ENCODE results near the gene UGT8. TPM values are rescaled to one million over a fixed set of nuclear protein-coding genes. Genes with fewer than 3 reads are reported as not detected.
A peak's percentile ranks its signal among the peaks of the same experiment; 100 is the strongest.

UGT8 gene
- total RNA-seq, 1 experiment from 2014 or later, result not detected

DNA sequence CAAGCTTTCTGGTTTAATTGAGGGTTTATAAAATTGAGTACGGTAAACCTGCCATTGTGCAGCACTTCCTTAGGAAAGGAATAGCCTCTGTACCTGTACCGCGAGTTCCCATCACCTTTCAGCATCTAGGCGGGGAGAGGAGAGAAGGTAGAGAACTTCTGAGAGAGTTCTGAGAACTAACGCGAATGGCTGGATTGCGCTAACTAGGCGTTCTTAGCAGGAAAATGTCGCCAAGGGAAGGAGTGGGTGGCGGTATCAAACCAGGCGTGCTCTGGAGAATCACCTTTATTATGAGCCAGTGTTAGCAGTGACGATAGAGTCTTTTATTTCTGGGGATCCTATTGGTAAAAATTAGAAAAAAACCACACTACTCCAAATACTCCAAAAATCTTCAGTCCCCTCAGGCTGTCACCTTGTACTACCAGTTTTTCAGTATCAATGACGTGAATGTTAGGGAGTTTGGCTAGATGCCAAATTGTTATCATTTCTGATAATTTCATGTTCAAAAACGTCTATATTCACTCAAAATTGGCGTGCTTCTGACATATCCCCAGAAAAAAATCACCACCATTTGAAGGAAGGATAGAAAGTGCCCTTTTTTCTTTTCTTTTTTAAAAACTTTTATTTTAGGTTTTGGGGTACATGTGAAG, 1.4 kb downstream of the UGT8 start:
- Histone ChIP-seq H3K36me3 (ENCODE audit: insufficient read depth, low read length) (no peaks in the 10 kb centered on the region), H3K27me3 (ENCODE audit: low read length) (no peaks in the 10 kb centered on the region), H3K9me2 (replicated peaks; ENCODE audit: insufficient read depth, low read length) (no peaks in the 10 kb centered on the region), H2AFZ (ENCODE audit: low read length) (no peak overlapping the region), H3K9ac (ENCODE audit: low read length) (no peak overlapping the region), H3K79me2 (ENCODE audit: low read length) (no peaks in the 10 kb centered on the region), H3K9me3 (ENCODE audit: low read length) (no peaks in the 10 kb centered on the region), H3K27ac (ENCODE audit: low read length) (no peak overlapping the region), H3K4me2 (ENCODE audit: low read depth, low read length, poor library complexity, severe bottlenecking) (peak overlapping the region; percentile 25), H3K4me1 (ENCODE audit: low read length) (peaks cover 23% of the 10 kb centered on the region), H3K4me3 (ENCODE audit: low read length) (no peak overlapping the region), H4K20me1 (ENCODE audit: insufficient read depth, low read depth, low read length) (no peaks in the 10 kb centered on the region)
- DNase-seq, result no peak

GRCh38 chr4:114600672-114601071, 2.1 kb downstream of the UGT8 start:
- no peak for DNase-seq
- H3K27me3 ChIP-seq (ENCODE audit: low read length), result no peaks in the 10 kb centered on the region
- no peaks in the 10 kb centered on the region for H3K9me2 ChIP-seq (replicated peaks; ENCODE audit: insufficient read depth, low read length)
- no peak overlapping the region for H3K9ac ChIP-seq (ENCODE audit: low read length)
- no peaks in the 10 kb centered on the region for H3K36me3 ChIP-seq (ENCODE audit: insufficient read depth, low read length)
- no peak overlapping the region for H3K4me3 ChIP-seq (ENCODE audit: low read length)
- H3K79me2 ChIP-seq (ENCODE audit: low read length), result no peaks in the 10 kb centered on the region
- no peak overlapping the region for H3K27ac ChIP-seq (ENCODE audit: low read length)
- no peaks in the 10 kb centered on the region for H4K20me1 ChIP-seq (ENCODE audit: insufficient read depth, low read depth, low read length)
- no peak overlapping the region for H3K4me2 ChIP-seq (ENCODE audit: low read depth, low read length, poor library complexity, severe bottlenecking)
- no peaks in the 10 kb centered on the region for H3K9me3 ChIP-seq (ENCODE audit: low read length)
- H2AFZ ChIP-seq (ENCODE audit: low read length), result no peak overlapping the region
- peaks cover 23% of the 10 kb centered on the region for H3K4me1 ChIP-seq (ENCODE audit: low read length)

DNA sequence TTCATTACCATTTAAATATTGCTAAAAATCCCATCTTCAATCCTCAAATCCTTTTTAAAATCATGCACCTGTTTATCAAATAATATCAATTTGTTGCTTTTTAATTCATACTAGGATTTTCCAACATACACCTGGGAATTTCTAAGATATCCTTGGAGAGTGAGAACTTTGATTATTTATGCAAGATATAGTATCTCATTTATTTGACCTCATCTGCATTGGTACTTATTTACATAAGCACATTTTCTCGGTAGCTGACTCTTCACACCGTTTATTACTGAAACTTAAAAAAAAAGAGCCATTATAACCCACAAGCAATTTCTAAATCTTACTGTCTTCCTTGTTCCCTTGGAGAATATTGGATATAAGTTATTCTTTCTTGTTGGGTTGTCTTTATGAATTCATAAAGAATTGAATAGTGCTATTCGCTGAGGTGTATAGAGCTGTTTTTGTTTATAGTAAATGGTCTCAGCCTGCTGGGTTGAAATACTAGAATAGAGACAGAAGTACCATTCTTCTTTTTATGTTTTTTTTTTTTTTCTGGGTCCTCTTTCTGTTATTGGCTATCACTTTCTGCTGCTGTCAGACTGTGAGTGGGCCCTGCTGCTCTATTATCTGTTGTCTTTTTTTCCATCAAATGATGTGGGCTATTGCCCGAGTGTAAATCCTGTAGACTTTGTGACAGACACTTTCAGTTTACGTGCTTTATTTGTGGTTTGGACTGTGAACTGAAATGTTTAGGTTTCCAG, 2.9 kb downstream of the UGT8 start:
- Histone ChIP-seq H3K4me2 (ENCODE audit: low read depth, low read length, poor library complexity, severe bottlenecking) (no peak overlapping the region), H3K27me3 (ENCODE audit: low read length) (no peaks in the 10 kb centered on the region), H3K9me3 (ENCODE audit: low read length) (no peaks in the 10 kb centered on the region), H3K27ac (ENCODE audit: low read length) (no peak overlapping the region), H4K20me1 (ENCODE audit: insufficient read depth, low read depth, low read length) (no peaks in the 10 kb centered on the region), H3K4me3 (ENCODE audit: low read length) (no peak overlapping the region), H3K9ac (ENCODE audit: low read length) (no peak overlapping the region), H3K79me2 (ENCODE audit: low read length) (no peaks in the 10 kb centered on the region), H2AFZ (ENCODE audit: low read length) (no peak overlapping the region), H3K4me1 (ENCODE audit: low read length) (peaks cover 23% of the 10 kb centered on the region), H3K36me3 (ENCODE audit: insufficient read depth, low read length) (no peaks in the 10 kb centered on the region), H3K9me2 (replicated peaks; ENCODE audit: insufficient read depth, low read length) (no peaks in the 10 kb centered on the region)
- DNase-seq, result no peak

DNA sequence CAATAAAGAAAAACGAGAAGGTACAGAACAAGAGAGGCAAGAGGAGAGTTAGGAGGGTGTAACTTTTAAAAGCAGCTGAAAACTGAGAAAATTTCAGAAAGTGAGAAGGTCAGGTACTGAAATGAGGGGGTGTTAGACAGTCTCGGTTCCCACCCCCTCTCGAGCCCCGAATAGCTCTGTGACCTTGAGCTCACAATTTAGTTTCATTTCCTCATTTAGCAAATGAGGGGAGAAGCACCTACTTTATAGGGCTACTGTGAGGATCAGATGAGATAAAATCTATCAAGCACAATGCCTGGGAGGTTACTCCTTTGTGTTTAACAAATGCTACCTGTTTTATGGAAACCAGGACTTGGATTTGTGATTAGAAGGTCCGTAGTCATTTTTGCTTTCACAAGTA, 4.9 kb downstream of the UGT8 start:
- Histone ChIP-seq H2AFZ (ENCODE audit: low read length) (no peak overlapping the region), H3K4me1 (ENCODE audit: low read length) (peaks cover 19% of the 10 kb centered on the region), H3K9me2 (replicated peaks; ENCODE audit: insufficient read depth, low read length) (no peaks in the 10 kb centered on the region)

GRCh38 chr4:114606245-114606644, 7.6 kb downstream of the UGT8 start:
- H2AFZ ChIP-seq (ENCODE audit: low read length), result no peak overlapping the region
- no peaks in the 10 kb centered on the region for H3K36me3 ChIP-seq (ENCODE audit: insufficient read depth, low read length)
- H3K27me3 ChIP-seq (ENCODE audit: low read length), result no peaks in the 10 kb centered on the region
- no peaks in the 10 kb centered on the region for H4K20me1 ChIP-seq (ENCODE audit: insufficient read depth, low read depth, low read length)
- no peak for DNase-seq
- H3K9me3 ChIP-seq (ENCODE audit: low read length), result no peaks in the 10 kb centered on the region
- no peak overlapping the region for H3K27ac ChIP-seq (ENCODE audit: low read length)
- H3K79me2 ChIP-seq (ENCODE audit: low read length), result no peaks in the 10 kb centered on the region
- H3K4me1 ChIP-seq (ENCODE audit: low read length), result peaks cover 12% of the 10 kb centered on the region
- H3K9me2 ChIP-seq (replicated peaks; ENCODE audit: insufficient read depth, low read length), result no peaks in the 10 kb centered on the region
- no peak overlapping the region for H3K9ac ChIP-seq (ENCODE audit: low read length)
- no peak overlapping the region for H3K4me2 ChIP-seq (ENCODE audit: low read depth, low read length, poor library complexity, severe bottlenecking)
- H3K4me3 ChIP-seq (ENCODE audit: low read length), result no peak overlapping the region

More for the DNA sequence above, 4.9 kb downstream of the UGT8 start:
- Histone ChIP-seq H3K36me3 (ENCODE audit: insufficient read depth, low read length) (no peaks in the 10 kb centered on the region), H3K27me3 (ENCODE audit: low read length) (no peaks in the 10 kb centered on the region), H3K27ac (ENCODE audit: low read length) (no peak overlapping the region), H3K9ac (ENCODE audit: low read length) (no peak overlapping the region), H3K4me3 (ENCODE audit: low read length) (no peak overlapping the region), H4K20me1 (ENCODE audit: insufficient read depth, low read depth, low read length) (no peaks in the 10 kb centered on the region), H3K9me3 (ENCODE audit: low read length) (no peaks in the 10 kb centered on the region), H3K4me2 (ENCODE audit: low read depth, low read length, poor library complexity, severe bottlenecking) (peak overlapping the region; percentile 49), H3K79me2 (ENCODE audit: low read length) (no peaks in the 10 kb centered on the region)
- DNase-seq, result peak; percentile 75

DNA sequence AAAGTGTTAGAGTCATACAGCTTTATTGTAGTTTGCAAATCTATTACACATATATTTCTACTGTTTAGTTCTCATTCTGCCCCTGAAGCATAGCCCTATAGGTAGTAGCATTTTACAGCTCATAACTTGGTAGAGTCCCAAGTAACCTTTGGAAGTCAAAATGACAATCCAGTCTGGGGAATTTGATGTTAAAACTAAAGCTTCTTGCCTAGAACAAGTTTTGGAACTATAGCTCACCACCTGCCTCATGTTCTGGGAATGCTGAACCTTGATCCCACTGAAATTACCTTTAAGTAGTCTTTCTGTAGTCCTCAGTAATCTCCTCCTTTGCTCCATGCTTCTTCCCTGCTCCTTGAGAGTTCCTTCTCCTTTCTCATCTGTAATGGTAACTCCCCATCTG, 8.4 kb downstream of the UGT8 start:
- Histone ChIP-seq H2AFZ (ENCODE audit: low read length) (no peak overlapping the region), H3K9me3 (ENCODE audit: low read length) (no peaks in the 10 kb centered on the region), H3K79me2 (ENCODE audit: low read length) (no peaks in the 10 kb centered on the region)

GRCh38 chr4:114613560-114613959, 15.0 kb downstream of the UGT8 start:
- Histone ChIP-seq H2AFZ (ENCODE audit: low read length) (no peak overlapping the region), H3K27ac (ENCODE audit: low read length) (no peak overlapping the region), H3K79me2 (ENCODE audit: low read length) (no peaks in the 10 kb centered on the region), H3K4me1 (ENCODE audit: low read length) (no peaks in the 10 kb centered on the region), H3K4me3 (ENCODE audit: low read length) (no peak overlapping the region), H3K9ac (ENCODE audit: low read length) (no peak overlapping the region), H3K27me3 (ENCODE audit: low read length) (no peaks in the 10 kb centered on the region), H3K9me3 (ENCODE audit: low read length) (no peaks in the 10 kb centered on the region), H4K20me1 (ENCODE audit: insufficient read depth, low read depth, low read length) (no peaks in the 10 kb centered on the region), H3K36me3 (ENCODE audit: insufficient read depth, low read length) (no peaks in the 10 kb centered on the region), H3K4me2 (ENCODE audit: low read depth, low read length, poor library complexity, severe bottlenecking) (no peak overlapping the region), H3K9me2 (replicated peaks; ENCODE audit: insufficient read depth, low read length) (no peaks in the 10 kb centered on the region)
- DNase-seq, result no peak

More for the DNA sequence above, 8.4 kb downstream of the UGT8 start:
- Histone ChIP-seq H3K9me2 (replicated peaks; ENCODE audit: insufficient read depth, low read length) (no peaks in the 10 kb centered on the region), H3K4me1 (ENCODE audit: low read length) (peaks cover 12% of the 10 kb centered on the region), H3K27me3 (ENCODE audit: low read length) (no peaks in the 10 kb centered on the region), H3K4me3 (ENCODE audit: low read length) (no peak overlapping the region), H3K36me3 (ENCODE audit: insufficient read depth, low read length) (no peaks in the 10 kb centered on the region), H3K9ac (ENCODE audit: low read length) (no peak overlapping the region), H3K27ac (ENCODE audit: low read length) (no peak overlapping the region), H4K20me1 (ENCODE audit: insufficient read depth, low read depth, low read length) (no peaks in the 10 kb centered on the region), H3K4me2 (ENCODE audit: low read depth, low read length, poor library complexity, severe bottlenecking) (no peak overlapping the region)
- no peak for DNase-seq

- Histone ChIP-seq H3K4me2 (ENCODE audit: low read depth, low read length, poor library complexity, severe bottlenecking) (no peak overlapping the region), H3K4me3 (ENCODE audit: low read length) (no peak overlapping the region)
Measured at GRCh38 chr4:114615435-114615834, 16.8 kb downstream of the UGT8 start.

More at GRCh38 chr4:114615435-114615834, 16.8 kb downstream of the UGT8 start:
- Histone ChIP-seq H3K36me3 (ENCODE audit: insufficient read depth, low read length) (no peaks in the 10 kb centered on the region), H2AFZ (ENCODE audit: low read length) (no peak overlapping the region), H3K27ac (ENCODE audit: low read length) (no peak overlapping the region), H4K20me1 (ENCODE audit: insufficient read depth, low read depth, low read length) (no peaks in the 10 kb centered on the region), H3K9ac (ENCODE audit: low read length) (no peak overlapping the region), H3K79me2 (ENCODE audit: low read length) (no peaks in the 10 kb centered on the region), H3K27me3 (ENCODE audit: low read length) (no peaks in the 10 kb centered on the region), H3K4me1 (ENCODE audit: low read length) (no peaks in the 10 kb centered on the region), H3K9me3 (ENCODE audit: low read length) (no peaks in the 10 kb centered on the region), H3K9me2 (replicated peaks; ENCODE audit: insufficient read depth, low read length) (no peaks in the 10 kb centered on the region)
- DNase-seq, result no peak

All from Karpas-422 (cell line).